Esophagus muscularis mucosa (tissue), 4 donors: Measurements from ENCODE around the gene MAST4. TPM values are rescaled to one million over a fixed set of nuclear protein-coding genes. Genes with fewer than 3 reads are reported as not detected.

Experiments used
- DNase-seq: peaks from one replicate; pipeline ENCODE4 v3.0.0-alpha.2; 2017; ENCODE audit errors: extremely low spot score
- H3K27ac ChIP-seq, 4 donors: fragments of 200-600 bp; sonication (generic); replicated peaks in 1 of 4; 1 replicate in 3 of 4; 2 replicates in 1 of 4; pipeline ENCODE4 v1.5.1; 2016 to 2019; ENCODE audit warnings: mild to moderate bottlenecking in 1 of 4
- H3K27me3 ChIP-seq, 4 donors: fragments of 200-600 bp; sonication (generic); one replicate each; pipeline versions ENCODE4 v1.5.1 to v1.6.0; 2016 to 2019
- H3K36me3 ChIP-seq, 4 donors: fragments of 200-600 bp; sonication (generic); one replicate each; pipeline ENCODE4 v1.5.1; 2016 to 2019
- H3K4me1 ChIP-seq, 4 donors: fragments of 200-600 bp; sonication (generic); one replicate each; pipeline ENCODE4 v1.5.1; 2016 to 2019
- H3K4me3 ChIP-seq, 4 donors: fragments of 200-600 bp; sonication (generic); 1 replicate in 2 of 4; 2 replicates in 2 of 4; pipeline ENCODE4 v1.5.1; 2016 to 2019; ENCODE audit warnings: mild to moderate bottlenecking in 4 of 4, moderate library complexity in 1 of 4
- H3K9me3 ChIP-seq, 4 donors: fragments of 200-600 bp; sonication (generic); 1 replicate in 3 of 4; 2 replicates in 1 of 4; pipeline ENCODE4 v1.5.1; 2016 to 2019
- EP300 ChIP-seq: sonication (generic); formaldehyde crosslinking; IDR thresholded peaks from one replicate; pipeline ENCODE4 v1.6.1; 2017; ENCODE audit warnings: antibody characterized with exemption
- POLR2A ChIP-seq: fragments of 450-650 bp; IDR thresholded peaks from one replicate; pipeline ENCODE4 v1.6.1; 2017; ENCODE audit warnings: antibody characterized with exemption, moderate library complexity, mild to moderate bottlenecking, low read depth
- POLR2AphosphoS5 ChIP-seq, 2 donors: sonication (generic); formaldehyde crosslinking; IDR thresholded peaks; one replicate each; pipeline ENCODE4 v1.6.1; 2017; ENCODE audit warnings: antibody characterized with exemption in 2 of 2
- WGBS: methylation state at CpG from one replicate; pipeline ENCODE4 v1.1.5; 2018; 5-methylcytosine and 5-hydroxymethylcytosine counted together
- intact Hi-C: fragments of 100-400 bp; cut with DNase I; formaldehyde crosslinking; loops from one replicate; pipeline ENCODE4 v1.15.1; 2023
- total RNA-seq, 4 donors: library from RNA; depleted of rRNA; stranded (reverse); fragments of >200 nt; gene quantifications; one replicate each; pipeline versions ENCODE4 v1.1.0 to v1.2.1, GENCODE V29; 2016
- TF ChIP-seq, protein P1 (sequence below), 3 experiments: fragments of 200-600 bp in 2 of 3; fragments of 450-650 bp in 1 of 3; sonication (generic) in 2 of 3; IDR thresholded peaks; one replicate each; pipeline ENCODE4 v1.5.1; 2017 to 2019; ENCODE audit warnings: antibody characterized with exemption in 3 of 3, mild to moderate bottlenecking in 2 of 3, moderate library complexity in 1 of 3

Gene MAST4
- total RNA-seq, 4 donors from 2014 or later = 26.2 to 39.7 (median 35.8) TPM

DNA sequence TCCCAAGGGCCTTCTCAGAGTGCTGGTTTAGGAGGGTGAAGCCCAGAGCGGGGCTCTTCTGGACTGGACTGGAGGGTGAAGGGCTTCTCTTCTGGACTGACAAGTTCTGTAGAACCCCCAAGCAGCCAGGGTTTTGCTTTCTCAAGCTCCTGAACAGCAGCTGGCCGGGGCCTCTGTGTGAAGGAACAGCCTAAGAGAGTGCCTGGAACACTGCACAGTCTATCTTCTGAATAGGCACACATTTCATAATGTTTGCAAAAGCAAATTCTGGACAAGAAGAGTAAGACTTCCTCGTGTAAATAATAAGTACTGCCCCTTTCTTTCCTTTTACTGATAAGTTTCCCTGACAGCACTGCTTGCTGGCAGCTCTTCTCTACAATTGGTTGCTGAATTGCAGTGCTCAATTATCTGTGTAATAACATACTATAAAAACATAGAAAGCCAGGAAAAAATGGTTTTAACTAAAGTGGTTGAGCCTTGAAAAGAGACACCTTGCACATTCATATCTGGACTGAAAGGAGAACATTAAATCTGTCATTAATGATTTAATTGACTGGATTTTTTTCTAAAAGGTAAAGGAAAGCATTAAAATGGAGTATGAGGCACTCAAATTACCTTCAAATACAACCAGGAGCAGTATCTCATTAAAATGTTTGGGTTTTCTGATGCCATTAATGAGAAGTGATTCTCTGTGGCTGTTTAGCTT lies 20.5 kb downstream of the MAST4 start:
- H3K36me3 ChIP-seq = no peaks in the 10 kb centered on the region
- intact Hi-C loops = no loop called here
- DNase-seq = no peak
- no peaks in the 10 kb centered on the region for H3K9me3 ChIP-seq
- H3K27me3 ChIP-seq = no peaks in the 10 kb centered on the region
- TF ChIP-seq, protein P1, sequence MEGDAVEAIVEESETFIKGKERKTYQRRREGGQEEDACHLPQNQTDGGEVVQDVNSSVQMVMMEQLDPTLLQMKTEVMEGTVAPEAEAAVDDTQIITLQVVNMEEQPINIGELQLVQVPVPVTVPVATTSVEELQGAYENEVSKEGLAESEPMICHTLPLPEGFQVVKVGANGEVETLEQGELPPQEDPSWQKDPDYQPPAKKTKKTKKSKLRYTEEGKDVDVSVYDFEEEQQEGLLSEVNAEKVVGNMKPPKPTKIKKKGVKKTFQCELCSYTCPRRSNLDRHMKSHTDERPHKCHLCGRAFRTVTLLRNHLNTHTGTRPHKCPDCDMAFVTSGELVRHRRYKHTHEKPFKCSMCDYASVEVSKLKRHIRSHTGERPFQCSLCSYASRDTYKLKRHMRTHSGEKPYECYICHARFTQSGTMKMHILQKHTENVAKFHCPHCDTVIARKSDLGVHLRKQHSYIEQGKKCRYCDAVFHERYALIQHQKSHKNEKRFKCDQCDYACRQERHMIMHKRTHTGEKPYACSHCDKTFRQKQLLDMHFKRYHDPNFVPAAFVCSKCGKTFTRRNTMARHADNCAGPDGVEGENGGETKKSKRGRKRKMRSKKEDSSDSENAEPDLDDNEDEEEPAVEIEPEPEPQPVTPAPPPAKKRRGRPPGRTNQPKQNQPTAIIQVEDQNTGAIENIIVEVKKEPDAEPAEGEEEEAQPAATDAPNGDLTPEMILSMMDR (IDR thresholded peaks at IDR 0.05) = no peak
- no peak for TF ChIP-seq POLR2AphosphoS5 (IDR thresholded peaks at IDR 0.05)
- TF ChIP-seq POLR2A = no peak
- TF ChIP-seq EP300 = no peak
- WGBS = 51% methylated on average over 3 of the region's 3 CpGs
- H3K4me1 ChIP-seq = peaks cover 0 to 13% (median 0%) of the 10 kb centered on the region in 4 donors
- no peak overlapping the region for H3K27ac ChIP-seq
- H3K4me3 ChIP-seq = no peak overlapping the region

DNA sequence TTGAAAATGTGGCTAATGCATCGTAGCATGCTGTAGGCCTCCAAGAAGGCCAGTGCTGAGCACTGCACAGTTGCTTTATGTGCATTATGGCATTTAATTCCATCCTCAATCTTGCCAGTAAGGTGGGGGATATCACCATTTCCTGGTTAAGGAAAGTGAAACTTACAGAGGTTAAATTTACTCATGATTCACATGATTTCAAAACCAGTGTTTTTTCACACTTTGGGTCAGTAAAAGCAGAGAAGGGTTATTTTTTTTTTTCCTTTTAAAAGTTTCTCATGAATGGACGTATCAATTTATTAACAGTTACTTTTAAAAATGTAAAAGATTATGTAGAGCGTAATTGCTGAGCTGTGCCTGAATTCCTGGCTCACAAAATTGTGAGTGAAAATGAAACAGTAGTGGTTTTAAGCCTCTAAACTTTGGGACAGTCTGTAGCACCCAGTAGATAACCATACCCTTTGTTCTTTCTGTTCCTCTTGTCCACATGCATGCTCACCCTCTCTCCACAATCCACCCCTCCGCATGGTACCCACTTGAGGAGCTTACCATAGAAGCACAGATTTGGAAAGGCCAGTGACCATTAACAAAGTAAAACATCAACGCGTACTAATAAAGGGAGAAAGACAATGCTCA lies 21.2 kb downstream of the MAST4 start:
- 79% methylated on average over 6 of the region's 6 CpGs for WGBS
- H3K4me3 ChIP-seq = no peak overlapping the region
- DNase-seq = no peak
- H3K4me1 ChIP-seq = peaks cover 0 to 13% (median 0%) of the 10 kb centered on the region in 4 donors
- no peaks in the 10 kb centered on the region for H3K9me3 ChIP-seq
- TF ChIP-seq POLR2A (no peak), EP300 (no peak), POLR2AphosphoS5 (IDR thresholded peaks at IDR 0.05) (no peak)
- TF ChIP-seq, protein P1 (IDR thresholded peaks at IDR 0.05) = no peak
- intact Hi-C loops = no loop called here
- H3K27me3 ChIP-seq = no peaks in the 10 kb centered on the region
- no peak overlapping the region for H3K27ac ChIP-seq
- H3K36me3 ChIP-seq = no peaks in the 10 kb centered on the region

DNA sequence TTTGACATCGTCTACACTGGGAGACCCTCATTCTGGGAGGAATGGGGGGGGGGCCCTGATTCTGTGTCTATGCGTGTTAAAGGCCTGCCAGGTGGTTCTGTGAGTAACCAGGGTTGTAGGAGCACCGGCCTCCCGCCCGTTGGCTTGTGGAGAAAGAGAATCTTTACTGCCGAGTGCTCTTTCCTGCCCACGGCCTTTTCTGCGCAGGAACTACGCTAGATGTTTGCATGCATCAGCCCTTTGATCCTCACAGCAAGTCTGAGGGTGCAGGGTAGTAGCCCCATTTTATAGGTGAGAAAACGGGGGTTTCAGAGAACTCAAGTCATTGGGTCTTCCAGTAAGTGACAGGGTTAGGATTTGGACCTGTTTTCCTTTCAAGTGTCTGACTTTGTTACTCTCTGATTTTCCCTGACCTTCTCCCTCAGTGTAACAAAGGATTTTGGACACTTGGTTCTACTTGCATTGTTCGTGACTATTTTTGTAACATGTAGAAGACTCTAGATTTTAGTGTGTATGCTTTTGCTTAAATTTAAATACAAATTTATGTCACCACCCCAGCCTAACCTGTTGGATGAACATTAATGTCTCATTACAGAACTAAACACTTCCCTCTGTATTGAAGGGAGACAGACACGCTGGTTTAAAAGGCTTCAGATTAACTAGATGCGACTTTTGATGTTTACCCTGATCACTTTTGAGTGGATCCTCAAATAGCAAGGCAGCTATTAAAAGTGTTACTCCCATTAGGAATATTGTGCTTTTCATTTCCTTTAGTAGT lies 22.0 kb downstream of the MAST4 start:
- no peak for DNase-seq
- Histone ChIP-seq H3K27me3 (peaks cover 0 to 6% (median 0%) of the 10 kb centered on the region in 4 donors), H3K36me3 (no peaks in the 10 kb centered on the region), H3K4me3 (no peak overlapping the region), H3K4me1 (peaks cover 0 to 13% (median 0%) of the 10 kb centered on the region in 4 donors), H3K9me3 (peaks cover 0 to 6% (median 0%) of the 10 kb centered on the region in 4 donors), H3K27ac (no peak overlapping the region)
- intact Hi-C loops = no loop called here
- no peak for TF ChIP-seq EP300
- no peak for TF ChIP-seq POLR2A
- TF ChIP-seq, protein P1 (IDR thresholded peaks at IDR 0.05) = no peak
- TF ChIP-seq POLR2AphosphoS5 (IDR thresholded peaks at IDR 0.05) = no peak
- 83% methylated on average over 13 of the region's 13 CpGs for WGBS

DNA sequence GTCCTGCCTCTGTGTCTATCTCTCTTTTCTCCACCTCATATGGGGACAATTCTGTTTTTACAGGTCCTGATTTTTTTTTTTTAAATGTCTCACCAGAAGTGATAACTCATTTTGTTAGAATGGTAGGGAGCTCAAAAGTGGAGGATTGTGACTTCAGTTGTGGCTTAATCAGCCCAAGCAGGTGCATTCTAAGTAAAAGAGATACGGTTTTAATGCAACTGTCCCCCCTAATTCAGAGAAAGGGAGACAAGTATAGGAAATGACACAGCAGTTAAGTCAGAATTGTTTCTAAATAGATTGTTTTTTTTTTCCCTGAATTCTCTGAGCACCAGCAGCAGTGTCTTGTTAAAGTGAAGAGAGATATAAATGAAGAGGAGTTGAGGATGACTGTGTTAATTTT lies 24.5 kb downstream of the MAST4 start:
- Histone ChIP-seq H3K27ac (no peak overlapping the region), H3K4me3 (no peak overlapping the region), H3K9me3 (peaks cover 0 to 7% (median 0%) of the 10 kb centered on the region in 4 donors), H3K4me1 (peaks cover 0 to 13% (median 0%) of the 10 kb centered on the region in 4 donors), H3K27me3 (peaks cover 0 to 6% (median 0%) of the 10 kb centered on the region in 4 donors), H3K36me3 (no peaks in the 10 kb centered on the region)
- intact Hi-C loops = no loop called here
- WGBS = 63% methylated on average over 1 of the region's 1 CpG
- DNase-seq = no peak
- TF ChIP-seq POLR2AphosphoS5 (IDR thresholded peaks at IDR 0.05) = no peak
- no peak for TF ChIP-seq EP300
- TF ChIP-seq, protein P1 (IDR thresholded peaks at IDR 0.05) = no peak
- no peak for TF ChIP-seq POLR2A
